Measurements from ENCODE around the gene MCOLN2. TPM values are rescaled to one million over a fixed set of nuclear protein-coding genes. Genes with fewer than 3 reads are reported as not detected.
"Not testable (repeated sequence)": the region's sequence is repeated elsewhere in the genome, so short reads cannot be mapped to it uniquely, and the experiment has no call there.

The MCOLN2 gene
- total RNA-seq, 1 experiment from 2014 or later = 1.4 TPM

DNA sequence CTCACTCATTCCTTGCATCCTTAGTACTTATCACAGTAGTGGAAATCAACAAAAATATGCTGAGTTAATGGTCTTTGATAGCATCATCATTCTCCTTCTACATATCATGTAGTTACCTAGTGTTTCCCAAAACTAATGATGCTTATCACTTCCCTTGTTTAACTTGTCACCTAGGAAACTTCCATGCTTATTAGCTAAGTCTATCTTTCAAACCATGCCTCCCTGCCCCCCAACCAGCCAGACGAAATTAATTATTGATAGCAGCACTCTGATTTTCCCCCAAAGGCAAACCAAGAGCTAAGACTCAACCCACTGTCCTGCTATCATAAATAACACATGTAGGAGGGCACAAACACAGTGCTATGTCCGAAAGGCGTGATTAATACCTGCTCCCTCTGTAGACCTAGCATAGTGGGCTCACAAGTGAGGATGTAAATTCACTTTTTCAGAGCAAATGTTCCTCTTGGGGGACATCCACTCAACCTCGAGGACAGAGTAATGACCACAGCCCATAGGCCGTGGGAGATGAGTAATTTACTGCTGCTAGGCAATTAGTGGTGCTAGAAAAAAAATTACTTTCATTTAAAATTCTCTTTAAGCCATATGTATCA is 78.1 kb downstream of the MCOLN2 start:
- H3K27me3 ChIP-seq (replicated peaks) = no peaks in the 10 kb centered on the region
- H3K9me3 ChIP-seq (replicated peaks) = no peaks in the 10 kb centered on the region; the same call in 1 of the 2 replicates
- no peak for DNase-seq (ENCODE audit: low read depth in 1 of 2, low spot score in 2 of 2)
- H3K4me1 ChIP-seq (replicated peaks) = no peaks in the 10 kb centered on the region
- H3K27ac ChIP-seq = no peak overlapping the region
- H3K4me3 ChIP-seq = no peak overlapping the region
- no peaks in the 10 kb centered on the region for H3K36me3 ChIP-seq

DNA sequence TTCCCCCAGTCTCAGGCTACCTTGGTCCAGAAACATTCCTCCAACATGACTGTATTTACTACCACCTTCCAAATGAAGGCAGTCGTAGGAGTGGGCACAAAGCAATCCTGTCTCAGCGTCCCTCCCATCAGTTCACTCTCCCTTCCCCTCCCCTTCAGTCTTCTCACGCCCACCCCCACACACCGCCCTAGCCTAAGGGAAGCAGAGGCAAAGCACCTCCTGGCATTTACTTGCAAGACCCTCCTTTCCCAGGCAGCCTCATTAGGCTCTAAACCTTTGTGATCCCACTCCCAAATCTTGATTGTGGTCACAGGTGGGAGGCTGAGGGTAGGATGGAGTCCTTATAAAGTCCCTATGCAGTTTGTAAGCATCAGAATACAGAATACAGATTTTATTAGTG is 80.0 kb downstream of the MCOLN2 start:
- H3K36me3 ChIP-seq = no peaks in the 10 kb centered on the region
- no peak overlapping the region for H3K27ac ChIP-seq
- no peaks in the 10 kb centered on the region; the same call in 1 of the 2 replicates for H3K9me3 ChIP-seq (replicated peaks)
- H3K4me1 ChIP-seq (replicated peaks) = no peaks in the 10 kb centered on the region
- no peak for DNase-seq (ENCODE audit: low read depth in 1 of 2, low spot score in 2 of 2)
- H3K4me3 ChIP-seq = no peak overlapping the region
- H3K27me3 ChIP-seq (replicated peaks) = no peaks in the 10 kb centered on the region; the same call in 1 of the 2 replicates

- H3K4me3 ChIP-seq = no peak overlapping the region
- DNase-seq (ENCODE audit: low read depth in 1 of 2, low spot score in 2 of 2) = no peak
- peaks cover 15% of the 10 kb centered on the region for H3K27me3 ChIP-seq (replicated peaks)
- H3K9me3 ChIP-seq (replicated peaks) = no peaks in the 10 kb centered on the region
- H3K4me1 ChIP-seq (replicated peaks) = no peaks in the 10 kb centered on the region
- H3K36me3 ChIP-seq = no peaks in the 10 kb centered on the region
- no peak overlapping the region for H3K27ac ChIP-seq
These were observed 83.4 kb downstream of the MCOLN2 start for GRCh38 chr1:84913555-84913892.

GRCh38 chr1:84912726-84913554 is 84.0 kb downstream of the MCOLN2 start:
- Histone ChIP-seq H3K9me3 (replicated peaks) (no peaks in the 10 kb centered on the region), H3K4me3 (no peak overlapping the region), H3K27ac (no peak overlapping the region), H3K36me3 (no peaks in the 10 kb centered on the region), H3K4me1 (replicated peaks) (no peaks in the 10 kb centered on the region), H3K27me3 (replicated peaks) (peaks cover 15% of the 10 kb centered on the region)
- no peak for DNase-seq (ENCODE audit: low read depth in 1 of 2, low spot score in 2 of 2)

DNA sequence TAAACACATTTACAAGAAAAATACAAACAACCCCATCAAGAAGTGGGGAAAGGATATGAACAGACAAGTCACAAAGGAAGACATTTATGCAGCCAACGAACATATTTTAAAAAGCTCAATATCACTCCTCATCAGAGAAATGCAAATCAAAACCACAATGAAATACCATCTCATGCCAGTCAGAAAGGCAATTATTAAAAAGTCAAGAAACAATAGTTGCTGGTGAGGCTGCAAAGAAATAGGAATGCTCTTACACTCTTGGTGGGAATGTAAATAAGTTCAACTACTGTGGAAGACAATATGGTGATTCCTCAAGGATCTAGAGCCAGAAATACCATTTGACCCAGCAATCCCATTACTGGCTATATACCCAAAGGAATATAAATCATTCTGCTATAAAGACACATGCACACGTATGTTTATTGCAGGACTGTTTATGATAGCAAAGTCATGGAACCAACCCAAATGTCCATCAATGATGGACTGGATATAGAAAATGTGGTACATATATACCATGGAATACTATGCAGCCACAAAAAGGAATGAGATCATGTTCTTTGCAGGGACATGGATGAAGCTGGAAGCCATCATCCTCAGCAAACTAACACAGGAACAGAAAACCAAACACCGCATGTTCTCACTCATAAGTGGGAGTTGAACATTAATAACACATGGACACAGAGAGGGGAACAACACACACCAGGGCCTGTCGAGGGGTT is 88.0 kb downstream of the MCOLN2 start:
- not testable (repeated sequence) for H3K9me3 ChIP-seq (replicated peaks); H3K27ac ChIP-seq; H3K4me3 ChIP-seq; DNase-seq (ENCODE audit: low read depth in 1 of 2, low spot score in 2 of 2); H3K36me3 ChIP-seq; H3K4me1 ChIP-seq (replicated peaks)
- peaks cover 15% of the 10 kb centered on the region for H3K27me3 ChIP-seq (replicated peaks)

GRCh38 chr1:84907095-84907827 is 89.7 kb downstream of the MCOLN2 start:
- Histone ChIP-seq H3K9me3 (replicated peaks) (no peaks in the 10 kb centered on the region), H3K4me3 (no peak overlapping the region), H3K36me3 (no peaks in the 10 kb centered on the region), H3K27me3 (replicated peaks) (peaks cover 15% of the 10 kb centered on the region), H3K27ac (no peak overlapping the region), H3K4me1 (replicated peaks) (no peaks in the 10 kb centered on the region)
- DNase-seq (ENCODE audit: low read depth in 1 of 2, low spot score in 2 of 2) = no peak

DNA sequence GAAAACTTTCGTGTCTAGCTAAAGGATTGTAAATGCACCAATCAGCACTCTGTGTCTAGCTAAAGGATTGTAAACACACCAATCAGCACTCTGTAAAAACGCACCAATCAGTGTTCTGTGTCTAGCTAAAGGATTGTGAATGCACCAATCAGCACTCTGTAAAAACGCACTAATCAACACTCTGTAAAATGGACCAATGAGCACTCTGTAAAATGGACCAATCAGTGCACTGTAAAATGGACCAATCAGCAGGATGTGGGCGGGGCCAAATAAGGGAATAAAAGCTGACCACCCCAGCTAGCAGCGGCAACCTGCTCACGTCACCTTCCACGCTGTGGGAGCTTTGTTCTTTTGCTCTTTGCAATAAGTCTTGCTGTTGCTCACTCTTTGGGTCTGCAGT is 94.2 kb downstream of the MCOLN2 start:
- not testable (repeated sequence) for H3K4me3 ChIP-seq; H3K9me3 ChIP-seq (replicated peaks); H3K27me3 ChIP-seq (replicated peaks); H3K36me3 ChIP-seq; H3K27ac ChIP-seq; H3K4me1 ChIP-seq (replicated peaks); DNase-seq (ENCODE audit: low read depth in 1 of 2, low spot score in 2 of 2)

GRCh38 chr1:84899969-84900368 is 96.9 kb downstream of the MCOLN2 start:
- H3K27me3 ChIP-seq (replicated peaks) = peaks cover 3% of the 10 kb centered on the region
- H3K27ac ChIP-seq = no peak overlapping the region

DNA sequence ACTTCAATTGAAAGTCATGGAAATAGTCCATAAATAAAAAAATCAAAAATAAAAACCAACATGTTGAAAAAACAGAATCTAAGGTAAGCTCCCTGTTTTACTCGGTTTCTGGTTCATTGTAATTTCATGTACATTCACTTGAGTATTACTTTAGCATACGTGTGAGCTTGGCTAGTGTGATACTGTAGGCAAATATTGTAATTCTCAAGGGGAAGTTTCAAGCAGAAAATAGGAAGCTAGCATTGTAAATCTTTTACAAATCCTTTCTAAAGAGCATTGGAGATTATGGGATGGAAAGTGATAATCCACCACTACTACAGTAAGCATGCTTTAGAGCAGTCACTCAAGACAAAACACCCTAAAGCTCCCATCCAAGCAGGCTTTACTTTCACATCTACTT is 100.6 kb downstream of the MCOLN2 start:
- H3K27ac ChIP-seq = no peak overlapping the region
- peaks cover 38% of the 10 kb centered on the region for H3K27me3 ChIP-seq (replicated peaks)
- peaks cover 8% of the 10 kb centered on the region; the same call in 1 of the 2 replicates for H3K4me1 ChIP-seq (replicated peaks)
- DNase-seq (ENCODE audit: low read depth in 1 of 2, low spot score in 2 of 2) = no peak
- H3K36me3 ChIP-seq = no peaks in the 10 kb centered on the region
- no peaks in the 10 kb centered on the region for H3K9me3 ChIP-seq (replicated peaks)
- no peak overlapping the region for H3K4me3 ChIP-seq

More at GRCh38 chr1:84899969-84900368, 96.9 kb downstream of the MCOLN2 start:
- Histone ChIP-seq H3K4me3 (no peak overlapping the region), H3K4me1 (replicated peaks) (no peaks in the 10 kb centered on the region), H3K36me3 (no peaks in the 10 kb centered on the region), H3K9me3 (replicated peaks) (no peaks in the 10 kb centered on the region)
- DNase-seq (ENCODE audit: low read depth in 1 of 2, low spot score in 2 of 2) = no peak

DNA sequence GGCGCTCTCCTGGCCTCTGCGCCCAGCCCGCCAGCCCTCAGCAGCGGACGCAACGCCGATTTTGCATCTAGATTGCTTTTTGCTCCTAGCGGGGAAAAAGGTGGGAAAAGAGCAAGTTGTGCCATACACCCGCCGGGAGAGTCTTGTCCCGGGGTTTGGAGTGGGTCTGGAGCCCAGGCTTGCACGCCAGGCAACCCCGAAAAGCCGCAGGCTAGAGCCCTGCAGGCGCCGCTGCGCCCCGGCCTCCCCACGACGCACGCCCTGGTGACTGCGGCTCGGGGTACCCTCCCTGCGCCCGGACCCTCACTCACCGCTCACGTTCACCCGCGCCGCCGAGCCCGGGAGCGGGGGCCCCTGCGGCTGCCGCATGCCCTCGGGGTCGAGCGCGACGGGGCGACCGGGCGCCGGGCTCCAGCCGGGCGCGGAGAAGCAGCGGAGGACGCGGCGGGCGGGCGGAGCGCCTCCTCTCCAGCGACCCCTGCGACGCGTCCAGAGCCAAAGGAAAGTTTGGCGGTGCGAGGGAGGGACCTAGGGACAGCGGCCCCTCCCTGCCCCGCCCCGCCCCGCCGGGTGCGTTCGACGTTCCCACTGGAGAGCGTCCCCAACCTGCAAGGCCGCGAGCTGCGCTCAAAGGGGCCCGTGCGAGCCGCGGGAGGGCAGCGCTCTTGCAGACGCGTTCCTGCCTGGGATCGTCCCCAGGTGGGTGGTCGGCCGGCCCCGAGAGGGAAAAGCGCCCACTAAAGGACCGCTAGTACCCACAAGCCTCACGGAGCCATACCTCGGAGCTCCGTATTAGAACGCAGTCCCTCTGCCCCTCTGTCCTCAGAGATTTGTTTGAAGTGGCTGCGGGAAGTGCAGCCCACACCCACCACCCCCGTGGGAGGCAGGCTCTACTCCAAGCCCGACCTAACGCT is 104.0 kb downstream of the MCOLN2 start, which contains the start of gene LPAR3:
TSS of gene LPAR3 (minus strand) at position 502 of the 914 bp plus-strand sequence. CDS start 27,086 bp downstream, outside the sequence.
- no peak for DNase-seq (ENCODE audit: low read depth in 1 of 2, low spot score in 2 of 2)
- Histone ChIP-seq H3K4me3 (peak within 1 kb of the TSS; percentile 25), H3K27ac (no peak within 1 kb of the TSS), H3K4me1 (replicated peaks) (peaks cover 8% of the 10 kb centered on the region; the same call in 1 of the 2 replicates), H3K27me3 (replicated peaks) (peaks cover 39% of the 10 kb centered on the region), H3K9me3 (replicated peaks) (no peaks in the 10 kb centered on the region), H3K36me3 (no peaks in the 10 kb centered on the region)

DNA sequence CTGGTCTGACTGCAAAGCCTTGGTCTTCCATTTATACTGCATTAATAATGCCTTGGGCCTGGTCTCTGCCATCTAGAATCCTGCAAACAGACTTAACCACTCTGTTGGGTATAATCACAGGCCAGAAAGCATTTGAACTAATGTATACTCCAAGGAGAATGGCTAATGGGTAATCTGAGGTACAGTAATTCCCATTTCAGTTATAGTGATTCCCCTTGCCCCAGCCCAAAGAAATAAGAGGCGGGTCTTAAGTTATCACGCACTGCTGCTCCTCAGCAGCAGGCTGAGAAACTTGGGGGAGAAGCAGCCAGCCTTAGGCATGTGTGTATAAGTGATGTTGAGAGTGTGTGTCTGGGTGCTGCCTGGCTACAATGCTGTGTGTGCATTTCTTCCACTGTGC is 106.3 kb downstream of the MCOLN2 start:
- Histone ChIP-seq H3K4me1 (replicated peaks) (peaks cover 8% of the 10 kb centered on the region; the same call in 1 of the 2 replicates), H3K36me3 (no peaks in the 10 kb centered on the region), H3K27me3 (replicated peaks) (peaks cover 44% of the 10 kb centered on the region), H3K4me3 (no peak overlapping the region), H3K9me3 (replicated peaks) (no peaks in the 10 kb centered on the region), H3K27ac (no peak overlapping the region)
- DNase-seq (ENCODE audit: low read depth in 1 of 2, low spot score in 2 of 2) = no peak

DNA sequence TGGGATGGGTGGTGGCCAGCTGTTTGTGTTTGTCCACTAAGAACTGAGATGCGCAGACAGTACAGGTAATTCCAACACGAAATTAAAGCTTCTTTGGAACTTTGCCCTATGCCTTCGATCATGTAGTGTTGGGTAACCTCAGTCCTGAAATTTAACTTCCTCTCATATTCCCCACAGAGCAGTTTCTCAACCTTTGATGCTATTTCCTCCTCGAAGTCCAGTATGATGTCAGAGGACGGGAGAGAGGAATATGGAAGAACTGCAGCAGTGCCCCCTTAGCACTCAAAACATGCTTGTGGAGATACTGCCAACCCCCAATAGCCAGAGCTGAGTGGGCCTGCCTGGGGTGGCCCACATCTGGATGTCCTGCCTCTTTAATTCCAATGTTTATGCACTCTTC is 107.5 kb downstream of the MCOLN2 start:
- Histone ChIP-seq H3K27me3 (replicated peaks) (peaks cover 37% of the 10 kb centered on the region), H3K36me3 (no peaks in the 10 kb centered on the region), H3K27ac (no peak overlapping the region), H3K4me1 (replicated peaks) (peaks cover 8% of the 10 kb centered on the region; the same call in 1 of the 2 replicates), H3K4me3 (no peak overlapping the region), H3K9me3 (replicated peaks) (no peaks in the 10 kb centered on the region)
- DNase-seq (ENCODE audit: low read depth in 1 of 2, low spot score in 2 of 2) = no peak
